Esophagus muscularis mucosa (tissue), 3 donors: ENCODE measurements around the gene HMGN4.

ENCODE experiments used
- CTCF ChIP-seq, 3 experiments: fragments of 200-600 bp in 2 of 3; fragments of 450-650 bp in 1 of 3; sonication (generic) in 2 of 3; IDR thresholded peaks; one replicate each; pipeline ENCODE4 v1.5.1; 2017 to 2019; ENCODE audit warnings: antibody characterized with exemption in 3 of 3, mild to moderate bottlenecking in 2 of 3, moderate library complexity in 1 of 3
- POLR2AphosphoS5 ChIP-seq, 2 donors: sonication (generic); formaldehyde crosslinking; IDR thresholded peaks; one replicate each; pipeline ENCODE4 v1.6.1; 2017; ENCODE audit warnings: antibody characterized with exemption in 2 of 2

GRCh38 chr6:26594730-26595632 is 56.8 kb downstream of the HMGN4 start:
- TF ChIP-seq CTCF (IDR thresholded peaks at IDR 0.05) (no peak), POLR2AphosphoS5 (IDR thresholded peaks at IDR 0.05) (no peak)
